Heart right ventricle (tissue), 16 donors: Measurements from ENCODE around the gene RPP30. TPM values are rescaled to one million over a fixed set of nuclear protein-coding genes. Genes with fewer than 3 reads are reported as not detected.

Source experiments
- ATAC-seq, 8 donors: fragments of 200-7000 bp; cut with Tn5 transposase; one replicate each; pipeline ENCODE4 v1.9.1; 2020; ENCODE audit warnings: mild to moderate bottlenecking in 8 of 8, moderate library complexity in 8 of 8, moderate number of reproducible peaks in 1 of 8
- DNase-seq, 2 donors: peaks; one replicate each; pipeline ENCODE4 v3.0.0-alpha.2; 2020
- H3K27ac ChIP-seq, 10 donors: fragments of 200-600 bp; sonication (generic) in 2 of 10; one replicate each; pipeline versions ENCODE4 v1.5.0 to v1.8.0; 2020 to 2022; ENCODE audit warnings: mild to moderate bottlenecking in 3 of 10
- H3K27me3 ChIP-seq, 7 donors: fragments of 200-600 bp; one replicate each; pipeline ENCODE4 v1.8.0; 2021 to 2022; ENCODE audit warnings: mild to moderate bottlenecking in 2 of 7
- H3K36me3 ChIP-seq, 9 donors: fragments of 200-600 bp; sonication (generic) in 1 of 9; one replicate each; pipeline versions ENCODE4 v1.5.0 to v1.8.0; 2020 to 2022; ENCODE audit warnings: mild to moderate bottlenecking in 2 of 9
- H3K4me1 ChIP-seq, 9 donors: fragments of 200-600 bp; sonication (generic) in 1 of 9; one replicate each; pipeline versions ENCODE4 v1.5.0 to v1.8.0; 2020 to 2022; ENCODE audit warnings: mild to moderate bottlenecking in 4 of 9
- H3K4me3 ChIP-seq, 10 donors: fragments of 200-600 bp; sonication (generic) in 2 of 10; one replicate each; pipeline versions ENCODE4 v1.5.0 to v1.8.0; 2020 to 2022; ENCODE audit warnings: mild to moderate bottlenecking in 7 of 10, moderate library complexity in 2 of 10
- H3K9me3 ChIP-seq, 11 donors: fragments of 200-600 bp in 10 of 11; sonication (generic) in 2 of 11; one replicate each; pipeline versions ENCODE4 v1.5.0 to v1.8.0; 2013 to 2022; ENCODE audit warnings: mild to moderate bottlenecking in 2 of 11, control low read depth in 1 of 11, moderate library complexity in 1 of 11
- CTCF ChIP-seq, 9 donors: fragments of 200-600 bp; sonication (generic) in 2 of 9; IDR thresholded peaks; one replicate each; pipeline versions ENCODE4 v1.5.0 to v1.8.0; 2021 to 2022; ENCODE audit warnings: antibody characterized with exemption in 9 of 9, mild to moderate bottlenecking in 5 of 9, moderate library complexity in 1 of 9
- WGBS, 2 donors: extraction: QIAGEN DNeasy Blood & Tissue Kit; methylation state at CpG; one replicate each; pipeline ENCODE4 v1.1.7; 2013; ENCODE audit warnings: inconsistent platforms in 1 of 2; 5-methylcytosine and 5-hydroxymethylcytosine counted together
- intact Hi-C, 10 donors: fragments of 100-400 bp; cut with DNase I; formaldehyde crosslinking; loops; one replicate each; pipeline versions ENCODE4 v1.11.1 to v1.14.2; 2022
- polyA plus RNA-seq, 2 donors: library from polyadenylated mRNA; stranded (reverse); fragments of 200-250 nt; gene quantifications; one replicate each; pipeline ENCODE4 v1.2.3, GENCODE V29; 2013
- total RNA-seq, 10 donors: library from RNA; stranded (reverse); fragmentation: NEBNext Ultra II Directional in 3 of 10; extraction: Animal tissue kit (Norgen Biotek cat#: 25700) in 3 of 10; gene quantifications; one replicate each; pipeline versions ENCODE4 v1.2.1 to v1.2.4, GENCODE V29; 2021 to 2023
- donor health status: Arrhythmogenic right ventricular cardiomyopathy.
- donor health status: ischemic (EF 13 %, LVEDD 7.1; RV severe dilation, severe dysfunction).
- donor health status: healthy with polysubstance abuse.
- donor health status: DM: no; HTN: yes; CAD: no.
- donor health status: DM: no; HTN: no; CAD: no.
- donor health status: ischemic (EF 25% LVEDD 6.9; RV normal size, moderate dysfunction).
- donor health status: ischemic (EF 25% LVEDD 5.7; RV mildly dilated, moderate dysfunction).
- donor health status: healthy.
- donor health status: DM: yes; HTN: yes; CAD: no.
- donor health status: Ischemic cardiomyopathy.
- donor health status: ischemic (EF 35%, LVEDD 5.7; RV mildly dilated, moderate dysfunction).
- donor health status: nonischemic (EF 11% LVEDD 7.7; RV severe dilation, severe dysfunction).
- donor health status: DM: yes; HTN: yes; CAD: no.
- donor health status: PGD.
- donor health status: ischemic (EF 29% LVEDD 5.4; RV normal size, mild dysfunction).
- donor health status: nonischemic (EF 23%, LVEDD 6.1; RV moderate dilation, normal function).

Gene RPP30
- total and polyA plus RNA-seq, 12 donors: 27.9 to 41.8 (median 33.7) TPM

DNA sequence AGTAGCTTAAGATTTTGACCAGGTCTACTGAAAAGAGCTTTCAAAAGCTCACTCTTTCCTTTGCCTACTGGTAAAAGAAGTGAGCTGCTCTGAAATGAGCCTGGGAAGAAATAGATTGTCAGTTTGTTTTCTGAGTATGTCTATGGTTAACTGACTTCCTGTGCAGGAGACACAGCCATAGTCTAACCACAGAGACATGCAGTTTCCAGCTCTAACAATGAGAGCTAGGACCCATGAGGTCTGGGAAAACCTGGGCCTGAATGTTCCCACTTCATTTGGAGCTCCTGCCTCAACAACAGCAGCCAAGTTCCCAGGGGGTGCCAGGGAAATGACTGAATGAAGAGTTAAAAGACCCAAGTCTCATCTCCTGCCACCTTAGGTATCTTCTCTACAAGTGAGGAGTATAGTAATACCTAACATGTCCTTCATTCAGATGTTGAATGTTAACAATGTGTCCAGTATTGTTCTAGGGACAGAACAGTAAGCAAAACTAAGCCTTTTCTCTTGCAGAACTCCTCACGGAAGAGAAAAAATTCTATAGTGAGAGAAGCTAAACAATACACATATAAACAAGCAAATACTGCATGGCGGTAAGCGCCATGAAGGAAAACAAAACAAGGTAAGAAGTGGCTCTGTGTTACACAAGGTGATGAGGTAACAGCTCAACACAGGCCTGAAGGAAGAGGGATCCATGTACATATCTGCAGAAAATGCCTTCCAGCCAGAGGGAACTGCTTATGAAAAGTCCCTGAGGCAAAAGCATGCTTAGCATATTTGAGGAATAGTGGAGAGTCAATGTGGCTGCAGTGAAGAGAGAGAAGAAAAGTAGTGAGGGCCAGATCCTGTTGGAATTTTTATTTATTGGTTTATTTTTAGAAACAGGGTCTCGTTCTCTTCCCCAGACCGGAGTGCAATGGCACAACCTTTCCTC, 75.5 kb downstream of the RPP30 start:
- no peak overlapping the region for H3K27ac ChIP-seq
- H3K9me3 ChIP-seq: peaks cover 0 to 21% (median 0%) of the 10 kb centered on the region in 11 donors
- no peaks in the 10 kb centered on the region for H3K4me1 ChIP-seq
- ATAC-seq (no peak), DNase-seq (no peak)
- TF ChIP-seq CTCF (IDR thresholded peaks at IDR 0.05): no peak
- no peak overlapping the region for H3K4me3 ChIP-seq
- 81% methylated on average over 5 of the region's 5 CpGs for WGBS, 2 donors
- intact Hi-C loops: no loop called here
- no peaks in the 10 kb centered on the region for H3K36me3 ChIP-seq
- no peaks in the 10 kb centered on the region for H3K27me3 ChIP-seq

Other genes starting within 250 kb of the RPP30 start
- gene HTR7, start 13.9 kb upstream of the RPP30 start, total RNA-seq: under 1 TPM in 8 of 10 donors, not detected in 2; 0.09 to 0.28 (median 0.16) TPM
- under 1 TPM in 1 of 2 donors, not detected in 1; 0.12 TPM for gene HTR7, start 13.9 kb upstream of the RPP30 start, polyA plus RNA-seq
- 1,000 to 10,000 TPM; 1,390 to 8,287 (median 4,440) TPM for gene ANKRD1, start 49.1 kb downstream of the RPP30 start, total RNA-seq
- 1,000 to 10,000 TPM; 2,052 to 6,963 TPM for gene ANKRD1, start 49.1 kb downstream of the RPP30 start, polyA plus RNA-seq